ENCODE results near the gene PRSS48.
"Not testable (repeated sequence)": the region's sequence is repeated elsewhere in the genome, so short reads cannot be mapped to it uniquely, and the experiment has no call there.

The PRSS48 gene

DNA sequence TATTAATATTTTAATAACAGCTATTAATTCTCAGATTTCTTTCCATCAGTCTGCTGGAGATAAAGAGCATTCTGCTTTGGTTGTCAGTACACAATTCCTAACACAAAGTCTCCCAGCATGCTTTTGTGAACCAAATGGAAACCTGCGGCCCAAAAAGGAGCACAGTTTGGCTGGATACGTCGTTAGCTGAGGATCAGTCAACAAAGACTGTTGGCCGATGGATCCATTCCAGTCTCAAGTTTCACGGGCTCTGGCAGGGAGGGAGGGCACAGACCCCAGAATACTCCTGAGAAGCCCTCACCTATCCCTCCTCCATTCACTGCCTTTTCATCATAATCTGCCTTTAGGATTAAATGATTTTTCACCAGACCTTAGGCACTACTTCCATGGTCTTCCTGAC, 26.3 kb upstream of the PRSS48 start:
- no peak overlapping the region for H3K4me3 ChIP-seq (replicated peaks; ENCODE audit: low read depth, low read length)
- DNase-seq (ENCODE audit: low read depth) = no peak
- TF ChIP-seq, protein P1, sequence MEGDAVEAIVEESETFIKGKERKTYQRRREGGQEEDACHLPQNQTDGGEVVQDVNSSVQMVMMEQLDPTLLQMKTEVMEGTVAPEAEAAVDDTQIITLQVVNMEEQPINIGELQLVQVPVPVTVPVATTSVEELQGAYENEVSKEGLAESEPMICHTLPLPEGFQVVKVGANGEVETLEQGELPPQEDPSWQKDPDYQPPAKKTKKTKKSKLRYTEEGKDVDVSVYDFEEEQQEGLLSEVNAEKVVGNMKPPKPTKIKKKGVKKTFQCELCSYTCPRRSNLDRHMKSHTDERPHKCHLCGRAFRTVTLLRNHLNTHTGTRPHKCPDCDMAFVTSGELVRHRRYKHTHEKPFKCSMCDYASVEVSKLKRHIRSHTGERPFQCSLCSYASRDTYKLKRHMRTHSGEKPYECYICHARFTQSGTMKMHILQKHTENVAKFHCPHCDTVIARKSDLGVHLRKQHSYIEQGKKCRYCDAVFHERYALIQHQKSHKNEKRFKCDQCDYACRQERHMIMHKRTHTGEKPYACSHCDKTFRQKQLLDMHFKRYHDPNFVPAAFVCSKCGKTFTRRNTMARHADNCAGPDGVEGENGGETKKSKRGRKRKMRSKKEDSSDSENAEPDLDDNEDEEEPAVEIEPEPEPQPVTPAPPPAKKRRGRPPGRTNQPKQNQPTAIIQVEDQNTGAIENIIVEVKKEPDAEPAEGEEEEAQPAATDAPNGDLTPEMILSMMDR (IDR thresholded peaks at IDR 0.05; ENCODE audit: low read length, missing control alignments) = no peak

DNA sequence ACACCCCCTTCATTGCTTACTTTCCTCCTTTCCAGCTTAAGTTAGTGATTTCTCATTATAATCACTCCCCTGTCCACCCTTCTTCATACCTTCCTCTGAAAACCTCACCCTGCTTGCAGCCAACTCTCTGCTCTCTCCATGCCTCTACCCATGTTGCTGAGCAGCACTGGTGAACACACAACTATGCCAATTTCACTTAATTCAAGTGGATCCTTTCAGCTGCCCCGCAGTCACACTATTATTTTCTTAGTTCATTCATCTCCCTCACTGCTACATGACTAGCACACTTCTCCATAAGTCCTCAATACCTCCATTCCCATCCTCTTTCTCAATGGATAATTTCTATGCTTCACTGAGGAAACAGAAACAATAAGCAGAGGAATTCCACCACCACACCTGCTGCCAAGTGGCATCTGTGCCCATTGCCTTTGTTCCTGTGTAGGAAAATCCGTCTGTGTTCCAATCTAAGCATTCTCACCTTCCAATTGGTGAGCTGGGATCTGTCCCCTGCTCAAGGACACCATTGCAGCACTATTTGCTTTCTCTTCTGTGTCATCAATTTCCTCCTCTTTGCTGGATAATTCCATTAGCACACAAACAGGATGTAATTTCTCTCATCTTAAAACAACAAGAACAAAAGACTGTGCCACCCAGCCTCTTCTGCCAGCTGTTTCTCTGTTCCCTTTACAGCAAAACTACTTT, 25.2 kb upstream of the PRSS48 start:
- no peak overlapping the region for H3K4me3 ChIP-seq (replicated peaks; ENCODE audit: low read depth, low read length)
- TF ChIP-seq, protein P1 (IDR thresholded peaks at IDR 0.05; ENCODE audit: low read length, missing control alignments) = no peak
- no peak for DNase-seq (ENCODE audit: low read depth)

DNA sequence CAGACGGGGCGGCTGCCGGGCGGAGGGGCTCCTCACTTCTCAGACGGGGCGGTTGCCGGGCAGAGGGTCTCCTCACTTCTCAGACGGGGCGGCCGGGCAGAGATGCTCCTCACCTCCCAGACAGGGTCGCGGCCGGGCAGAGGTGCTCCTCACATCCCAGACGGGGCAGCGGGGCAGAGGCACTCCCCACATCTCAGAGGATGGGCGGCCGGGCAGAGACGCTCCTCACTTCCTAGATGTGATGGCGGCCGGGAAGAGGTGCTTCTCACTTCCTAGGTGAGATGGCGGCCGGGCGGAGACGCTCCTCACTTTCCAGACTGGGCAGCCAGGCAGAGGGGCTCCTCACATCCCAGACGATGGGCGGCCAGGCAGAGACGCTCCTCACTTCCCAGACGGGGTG, 21.7 kb upstream of the PRSS48 start:
- not testable (repeated sequence) for DNase-seq (ENCODE audit: low read depth); H3K4me3 ChIP-seq (replicated peaks; ENCODE audit: low read depth, low read length)

DNA sequence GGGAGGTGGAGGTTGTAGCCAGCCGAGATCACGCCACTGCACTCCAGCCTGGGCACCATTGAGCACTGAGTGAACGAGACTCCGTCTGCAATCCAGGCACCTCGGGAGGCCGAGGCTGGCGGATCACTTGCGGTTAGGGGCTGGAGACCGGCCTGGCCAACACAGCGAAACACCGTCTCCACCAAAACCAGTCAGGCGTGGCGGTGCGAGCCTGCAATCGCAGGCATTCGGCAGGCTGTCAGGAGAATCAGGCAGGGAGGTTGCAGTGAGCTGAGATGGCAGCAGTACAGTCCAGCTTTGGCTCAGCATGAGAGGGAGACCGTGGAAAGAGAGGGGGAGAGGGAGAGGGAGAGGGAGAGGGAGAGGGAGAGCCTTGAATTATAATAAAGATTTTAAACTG, 21.3 kb upstream of the PRSS48 start:
- H3K4me3 ChIP-seq (replicated peaks; ENCODE audit: low read depth, low read length); DNase-seq (ENCODE audit: low read depth): not testable (repeated sequence)

DNA sequence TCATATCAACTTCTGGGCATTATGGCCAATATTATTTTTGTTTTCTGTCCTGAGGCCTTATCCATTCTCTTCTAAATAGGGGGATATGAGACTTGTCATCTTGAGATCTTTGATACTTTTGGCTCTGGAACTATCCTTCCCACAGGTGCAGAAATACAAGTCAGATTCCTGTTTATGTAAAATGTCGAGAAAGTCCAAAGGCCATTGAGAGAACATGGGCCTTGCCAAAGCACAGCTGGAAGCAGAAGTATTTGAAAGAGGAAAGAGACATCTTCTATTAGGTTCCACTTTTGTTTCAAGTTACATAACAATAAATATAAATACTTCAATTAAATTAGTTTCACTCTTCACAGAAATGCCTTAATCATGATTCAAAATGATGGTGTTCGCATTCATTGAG, 20.8 kb upstream of the PRSS48 start:
- no peak overlapping the region for H3K4me3 ChIP-seq (replicated peaks; ENCODE audit: low read depth, low read length)
- no peak for DNase-seq (ENCODE audit: low read depth)
- TF ChIP-seq, protein P1 (IDR thresholded peaks at IDR 0.05; ENCODE audit: low read length, missing control alignments) = no peak

DNA sequence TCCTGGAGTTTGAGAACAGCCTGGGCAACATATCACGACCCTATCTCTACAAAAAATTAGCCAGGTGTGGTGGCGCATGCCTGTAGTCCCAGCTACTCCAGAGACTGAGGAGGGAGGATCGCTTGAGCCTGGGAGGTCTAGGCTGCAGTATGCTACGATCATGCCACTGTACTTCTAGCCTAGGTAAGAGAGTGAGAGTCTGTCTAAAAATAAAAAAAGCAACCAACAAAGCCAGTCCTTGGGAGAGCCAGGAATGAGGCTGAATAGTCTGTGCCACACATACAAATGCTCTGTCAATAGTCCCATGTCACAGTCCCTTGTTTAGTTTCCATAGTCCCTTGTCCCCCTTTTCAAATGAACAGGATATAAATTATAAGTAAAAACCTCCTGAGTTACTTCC, 19.3 kb upstream of the PRSS48 start:
- no peak overlapping the region for H3K4me3 ChIP-seq (replicated peaks; ENCODE audit: low read depth, low read length)
- DNase-seq (ENCODE audit: low read depth) = no peak
- TF ChIP-seq, protein P1 (IDR thresholded peaks at IDR 0.05; ENCODE audit: low read length, missing control alignments) = no peak

DNA sequence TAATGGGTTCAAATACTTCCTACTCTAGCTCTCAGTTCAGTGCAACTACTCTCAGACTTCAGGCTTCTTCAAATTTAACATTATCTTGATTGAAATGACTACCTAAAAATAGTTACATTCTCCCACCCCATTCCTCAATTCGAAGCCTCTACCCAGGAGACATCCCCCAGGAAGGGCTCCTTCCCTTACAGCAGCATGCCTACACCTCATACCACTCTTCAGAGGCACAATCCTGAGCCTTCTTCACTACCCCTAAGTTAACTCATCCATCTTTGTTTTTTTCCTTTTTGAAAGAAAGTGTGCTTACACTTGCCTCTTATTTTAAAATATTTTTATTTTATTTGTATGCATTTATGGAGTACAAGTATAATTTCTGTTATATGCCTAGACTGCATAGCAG, 17.2 kb upstream of the PRSS48 start:
- no peak overlapping the region for H3K4me3 ChIP-seq (replicated peaks; ENCODE audit: low read depth, low read length)
- TF ChIP-seq, protein P1 (IDR thresholded peaks at IDR 0.05; ENCODE audit: low read length, missing control alignments) = no peak

DNA sequence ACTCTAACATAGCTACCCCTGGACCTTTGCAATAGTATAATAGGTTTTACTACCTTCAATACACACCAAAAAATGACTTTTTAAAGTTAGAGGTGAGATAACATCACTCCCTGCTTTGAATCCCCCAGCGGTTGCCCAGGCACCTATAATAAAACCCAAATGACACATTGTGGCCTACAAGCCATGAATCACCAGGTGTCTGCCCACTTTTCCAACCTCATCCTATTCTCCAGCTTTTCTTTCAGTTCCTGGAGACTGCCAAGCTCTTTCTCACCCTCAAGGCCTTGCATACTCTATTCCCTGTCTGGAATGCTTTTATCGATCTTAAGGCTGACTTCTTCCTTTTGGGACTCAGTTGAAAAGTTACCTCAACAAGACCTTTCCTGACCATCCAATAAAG, 16.4 kb upstream of the PRSS48 start:
- TF ChIP-seq, protein P1 (IDR thresholded peaks at IDR 0.05; ENCODE audit: low read length, missing control alignments) = no peak
- no peak for DNase-seq (ENCODE audit: low read depth)
- no peak overlapping the region for H3K4me3 ChIP-seq (replicated peaks; ENCODE audit: low read depth, low read length)

More for the DNA sequence above, 17.2 kb upstream of the PRSS48 start:
- DNase-seq (ENCODE audit: low read depth) = no peak
